Measurements from ENCODE around the gene NAALADL2. TPM values are rescaled to one million over a fixed set of nuclear protein-coding genes. Genes with fewer than 3 reads are reported as not detected.

The NAALADL2 gene
- total and polyA plus RNA-seq, 8 donors = 0.76 to 15.4 (median 7.9) TPM

GRCh38 chr3:175005881-175006280 lies 146.7 kb downstream of the NAALADL2 start:
- DNase-seq = no peak
- Histone ChIP-seq H3K27me3 (no peaks in the 10 kb centered on the region), H3K4me3 (no peak overlapping the region), H3K27ac (no peak overlapping the region), H3K36me3 (no peaks in the 10 kb centered on the region), H3K4me1 (peaks cover 0 to 10% (median 0%) of the 10 kb centered on the region in 3 donors), H3K9me3 (no peaks in the 10 kb centered on the region)
- no peak for ATAC-seq
- 49 to 68% methylated on average over 5 of the region's 5 CpGs for WGBS, 2 donors
- intact Hi-C loops (cut with DNase I) = no loop called here
- no peak for TF ChIP-seq CTCF (IDR thresholded peaks at IDR 0.05)
- FAIRE-seq = no peak

GRCh38 chr3:175007306-175007705 lies 148.2 kb downstream of the NAALADL2 start:
- no peak for ATAC-seq
- Histone ChIP-seq H3K4me3 (no peak overlapping the region), H3K36me3 (no peaks in the 10 kb centered on the region), H3K4me1 (peaks cover 0 to 10% (median 0%) of the 10 kb centered on the region in 3 donors), H3K9me3 (no peaks in the 10 kb centered on the region), H3K27ac (no peak overlapping the region), H3K27me3 (no peaks in the 10 kb centered on the region)
- no peak for FAIRE-seq
- intact Hi-C loops (cut with DNase I) = no loop called here
- no peak for TF ChIP-seq CTCF (IDR thresholded peaks at IDR 0.05)
- 94 to 100% methylated on average over 1 of the region's 1 CpG for WGBS, 2 donors
- DNase-seq = no peak

- Histone ChIP-seq H3K4me3 (no peak overlapping the region), H3K9me3 (no peaks in the 10 kb centered on the region), H3K27ac (no peak overlapping the region), H3K36me3 (no peaks in the 10 kb centered on the region), H3K27me3 (no peaks in the 10 kb centered on the region), H3K4me1 (peaks cover 0 to 10% (median 0%) of the 10 kb centered on the region in 3 donors)
- intact Hi-C loops (cut with DNase I) = no loop called here
- 87 to 94% methylated on average over 2 of the region's 2 CpGs for WGBS, 2 donors
- DNase-seq (no peak), ATAC-seq (no peak), FAIRE-seq (no peak)
- no peak for TF ChIP-seq CTCF (IDR thresholded peaks at IDR 0.05)
These were observed 150.2 kb downstream of the NAALADL2 start for GRCh38 chr3:175009295-175009694.

- Histone ChIP-seq H3K4me1 (no peaks in the 10 kb centered on the region), H3K36me3 (no peaks in the 10 kb centered on the region), H3K27ac (no peak overlapping the region), H3K4me3 (no peak overlapping the region), H3K9me3 (no peaks in the 10 kb centered on the region), H3K27me3 (no peaks in the 10 kb centered on the region)
- FAIRE-seq (no peak), ATAC-seq (no peak), DNase-seq (no peak)
- 58 to 63% methylated on average over 6 of the region's 6 CpGs for WGBS, 2 donors
- no peak for TF ChIP-seq CTCF (IDR thresholded peaks at IDR 0.05)
- intact Hi-C loops (cut with DNase I) = no loop called here
These were observed 156.0 kb downstream of the NAALADL2 start for GRCh38 chr3:175015056-175015635.

GRCh38 chr3:175018946-175019727 lies 160.0 kb downstream of the NAALADL2 start:
- Histone ChIP-seq H3K36me3 (no peaks in the 10 kb centered on the region), H3K4me3 (no peak overlapping the region), H3K9me3 (no peaks in the 10 kb centered on the region), H3K4me1 (no peaks in the 10 kb centered on the region), H3K27ac (no peak overlapping the region), H3K27me3 (no peaks in the 10 kb centered on the region)
- FAIRE-seq (no peak), ATAC-seq (no peak), DNase-seq (no peak)
- 61 to 82% methylated on average over 5 of the region's 5 CpGs for WGBS, 2 donors
- no peak for TF ChIP-seq CTCF (IDR thresholded peaks at IDR 0.05)
- intact Hi-C loops (cut with DNase I) = no loop called here
